Type B pancreatic cell (in vitro differentiated cells): ENCODE measurements around the gene TRPM3. TPM values are rescaled to one million over a fixed set of nuclear protein-coding genes. Genes with fewer than 3 reads are reported as not detected.

Experiments used
- DNase-seq: peaks from one replicate; pipeline ENCODE4 v3.0.0; 2021; ENCODE audit warnings: mixed read lengths; ENCODE audit not compliant: unreplicated experiment; ENCODE audit errors: extremely low spot score
- H3K27ac Mint-ChIP-seq: 2 replicates; pipeline ENCODE4 v1.8.0; 2021; ENCODE audit warnings: mild to moderate bottlenecking, mixed read lengths
- H3K27me3 Mint-ChIP-seq: 2 replicates; pipeline ENCODE4 v1.8.0; 2021; ENCODE audit warnings: mixed read lengths
- H3K36me3 Mint-ChIP-seq: 2 replicates; pipeline ENCODE4 v1.8.0; 2021; ENCODE audit warnings: mixed read lengths
- H3K4me1 Mint-ChIP-seq: one replicate; pipeline ENCODE4 v1.8.0; 2021; ENCODE audit warnings: mixed read lengths; ENCODE audit not compliant: unreplicated experiment
- H3K4me3 Mint-ChIP-seq: 2 replicates; pipeline ENCODE4 v1.8.0; 2021; ENCODE audit warnings: mild to moderate bottlenecking, mixed read lengths
- H3K9me3 Mint-ChIP-seq: 2 replicates; pipeline ENCODE4 v1.8.0; 2021; ENCODE audit warnings: mixed read lengths
- CTCF ChIP-seq: fragments of 200-600 bp; sonication (generic); conservative IDR thresholded peaks from 2 replicates; pipeline ENCODE4 v1.5.0; 2021; ENCODE audit warnings: antibody characterized with exemption, mild to moderate bottlenecking
- total RNA-seq: library from RNA; stranded (reverse); gene quantifications from 2 replicates; pipeline ENCODE4 v1.2.1, GENCODE V29; 2021; ENCODE audit warnings: low replicate concordance

TRPM3 gene
- total RNA-seq, 1 donor from 2014 or later: 17.0 TPM

- H3K9me3 Mint-ChIP-seq: no peaks in the 10 kb centered on the region
- no peaks in the 10 kb centered on the region for H3K4me1 Mint-ChIP-seq
- no peak for TF ChIP-seq CTCF
- no peaks in the 10 kb centered on the region for H3K36me3 Mint-ChIP-seq
- no peak overlapping the region for H3K27ac Mint-ChIP-seq
- H3K27me3 Mint-ChIP-seq: no peaks in the 10 kb centered on the region
- no peak overlapping the region for H3K4me3 Mint-ChIP-seq
- DNase-seq: no peak
These were observed 233.6 kb downstream of the TRPM3 start for GRCh38 chr9:70887826-70888225.

GRCh38 chr9:70883963-70884793 lies 237.2 kb downstream of the TRPM3 start:
- TF ChIP-seq CTCF: no peak
- Mint-ChIP-seq H3K27me3 (no peaks in the 10 kb centered on the region), H3K36me3 (no peaks in the 10 kb centered on the region), H3K4me3 (no peak overlapping the region), H3K4me1 (no peaks in the 10 kb centered on the region), H3K27ac (no peak overlapping the region), H3K9me3 (no peaks in the 10 kb centered on the region)
- no peak for DNase-seq

- TF ChIP-seq CTCF: no peak
- H3K36me3 Mint-ChIP-seq: no peaks in the 10 kb centered on the region
- no peaks in the 10 kb centered on the region for H3K9me3 Mint-ChIP-seq
- H3K4me1 Mint-ChIP-seq: no peaks in the 10 kb centered on the region
- no peaks in the 10 kb centered on the region for H3K27me3 Mint-ChIP-seq
- no peak overlapping the region for H3K4me3 Mint-ChIP-seq
- no peak overlapping the region for H3K27ac Mint-ChIP-seq
- DNase-seq: no peak
These were observed 238.4 kb downstream of the TRPM3 start for GRCh38 chr9:70883056-70883455.

GRCh38 chr9:70881333-70881732 lies 240.1 kb downstream of the TRPM3 start:
- Mint-ChIP-seq H3K27ac (no peak overlapping the region), H3K27me3 (no peaks in the 10 kb centered on the region), H3K9me3 (no peaks in the 10 kb centered on the region), H3K36me3 (no peaks in the 10 kb centered on the region), H3K4me1 (no peaks in the 10 kb centered on the region), H3K4me3 (no peak overlapping the region)
- no peak for TF ChIP-seq CTCF
- DNase-seq: no peak

- Mint-ChIP-seq H3K9me3 (no peaks in the 10 kb centered on the region), H3K27me3 (no peaks in the 10 kb centered on the region), H3K27ac (no peak overlapping the region), H3K36me3 (no peaks in the 10 kb centered on the region), H3K4me1 (no peaks in the 10 kb centered on the region), H3K4me3 (no peak overlapping the region)
- DNase-seq: no peak
- TF ChIP-seq CTCF: no peak
These were observed 240.9 kb downstream of the TRPM3 start for GRCh38 chr9:70880535-70880934.
